Measurements from ENCODE around the gene CHRNB4. TPM values are rescaled to one million over a fixed set of nuclear protein-coding genes. Genes with fewer than 3 reads are reported as not detected.
"Not testable (repeated sequence)": the region's sequence is repeated elsewhere in the genome, so short reads cannot be mapped to it uniquely, and the experiment has no call there.

CHRNB4 gene
- total RNA-seq, 4 donors from 2014 or later = not detected

GRCh38 chr15:78617076-78617475 is 23.9 kb downstream of the CHRNB4 start:
- no peak for DNase-seq (ENCODE audit: low spot score)
- no peak for TF ChIP-seq CTCF (IDR thresholded peaks at IDR 0.05)
- ATAC-seq (ENCODE audit: low FRiP score) = no peak

GRCh38 chr15:78616506-78616905 is 24.5 kb downstream of the CHRNB4 start:
- no peak for TF ChIP-seq CTCF (IDR thresholded peaks at IDR 0.05)
- ATAC-seq (ENCODE audit: low FRiP score) = no peak
- no peak for DNase-seq (ENCODE audit: low spot score)

GRCh38 chr15:78615151-78615589 is 25.8 kb downstream of the CHRNB4 start:
- DNase-seq (ENCODE audit: low spot score) = no peak
- ATAC-seq (ENCODE audit: low FRiP score) = no peak
- no peak for TF ChIP-seq CTCF (IDR thresholded peaks at IDR 0.05)

GRCh38 chr15:78614021-78614420 is 27.0 kb downstream of the CHRNB4 start:
- no peak for DNase-seq (ENCODE audit: low spot score)
- ATAC-seq (ENCODE audit: low FRiP score) = no peak
- no peak for TF ChIP-seq CTCF (IDR thresholded peaks at IDR 0.05)

DNA sequence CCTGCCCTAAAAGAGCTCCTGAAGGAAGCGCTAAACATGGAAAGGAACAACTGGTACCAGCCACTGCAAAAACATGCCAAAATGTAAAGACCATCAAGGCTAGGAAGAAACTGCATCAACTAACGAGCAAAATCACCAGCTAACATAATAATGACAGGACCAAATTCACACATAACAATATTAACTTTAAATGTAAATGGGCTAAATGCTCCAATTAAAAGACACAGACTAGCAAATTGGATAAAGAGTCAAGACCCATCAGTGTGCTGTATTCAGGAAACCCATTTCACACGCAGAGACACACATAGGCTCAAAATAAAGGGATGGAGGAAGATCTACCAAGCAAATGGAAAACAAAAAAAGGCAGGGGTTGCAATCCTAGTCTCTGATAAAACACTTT is 31.5 kb downstream of the CHRNB4 start:
- ATAC-seq (ENCODE audit: low FRiP score); DNase-seq (ENCODE audit: low spot score): not testable (repeated sequence)

DNA sequence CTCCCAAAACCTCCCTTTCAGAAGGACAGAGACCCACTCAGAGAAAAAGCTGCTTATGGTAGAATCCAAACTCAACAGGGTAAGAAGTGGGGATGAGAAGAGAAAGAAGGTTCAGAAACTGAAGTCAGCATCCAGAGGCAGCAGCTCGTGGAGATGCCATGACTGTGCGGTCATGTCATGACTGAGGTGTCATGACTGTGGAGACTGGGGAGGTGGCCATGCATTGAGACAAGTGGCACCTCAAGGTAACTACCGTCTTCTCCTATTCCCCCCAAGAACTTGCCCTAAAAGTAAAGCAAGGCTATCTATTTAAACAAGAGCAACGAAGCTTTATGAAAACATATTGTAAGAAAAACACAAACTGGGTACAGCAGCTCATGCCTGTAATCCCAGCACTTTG is 35.3 kb downstream of the CHRNB4 start:
- ATAC-seq (ENCODE audit: low FRiP score) = no peak
- DNase-seq (ENCODE audit: low spot score) = no peak
- no peak for TF ChIP-seq CTCF (IDR thresholded peaks at IDR 0.05)

- ATAC-seq (ENCODE audit: low FRiP score) = no peak
- TF ChIP-seq CTCF (IDR thresholded peaks at IDR 0.05) = no peak
These were observed 35.8 kb downstream of the CHRNB4 start for GRCh38 chr15:78605201-78605600.

DNA sequence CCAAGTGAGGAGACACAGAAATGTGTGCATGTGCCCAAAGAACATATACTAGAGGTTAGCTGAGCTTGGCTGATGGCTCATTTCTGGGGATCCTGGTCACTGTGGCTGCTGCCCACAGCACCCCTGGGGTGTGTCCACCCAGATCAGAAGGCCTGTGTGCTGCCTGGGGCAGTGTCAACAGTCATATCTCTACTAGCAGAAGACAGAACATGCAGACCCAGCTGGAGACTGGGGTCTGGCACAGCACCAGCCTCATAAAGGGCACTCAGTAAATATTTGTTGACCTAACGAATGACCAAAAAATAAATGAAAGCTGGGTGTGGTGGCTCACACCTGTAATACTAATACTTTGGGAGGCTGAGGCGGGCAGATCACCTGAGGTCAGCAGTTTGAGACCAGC is 36.6 kb downstream of the CHRNB4 start:
- no peak for DNase-seq (ENCODE audit: low spot score)
- ATAC-seq (ENCODE audit: low FRiP score) = no peak
- no peak for TF ChIP-seq CTCF (IDR thresholded peaks at IDR 0.05)

More at GRCh38 chr15:78605201-78605600, 35.8 kb downstream of the CHRNB4 start:
- no peak for DNase-seq (ENCODE audit: low spot score)

Measured in omental fat pad (tissue), 4 donors.